ENCODE data around the gene EFHD1. TPM values are rescaled to one million over a fixed set of nuclear protein-coding genes. Genes with fewer than 3 reads are reported as not detected.

Gene EFHD1
- total and polyA plus RNA-seq, 2 donors (not counting 1 experiment from before 2014, with no cell fraction given), result not detected

GRCh38 chr2:232674491-232674890 lies 41.1 kb downstream of the EFHD1 start:
- intact Hi-C loops (cut with micrococcal nuclease), result no loop called here
- ChIA-PET POLR2A (no interaction called here), CTCF (no interaction called here)
- Histone ChIP-seq H3K36me3 (replicated peaks in 1 of 2; ENCODE audit: control extremely low read depth in 1 of 2, control insufficient read depth in 1 of 2, extremely low read depth in 1 of 2, insufficient read depth in 2 of 2, low read length in 1 of 2) (no peaks in the 10 kb centered on the region), H2AFZ (ENCODE audit: insufficient read depth, low read depth, low read length, poor library complexity, severe bottlenecking) (no peak overlapping the region), H4K20me1 (ENCODE audit: control insufficient read depth, insufficient read depth, low read length, poor library complexity, severe bottlenecking) (no peaks in the 10 kb centered on the region), H3K4me1 (ENCODE audit: control insufficient read depth in 2 of 2, insufficient read depth in 2 of 2, low read length in 2 of 2) (no peaks in the 10 kb centered on the region), H3K79me2 (ENCODE audit: control insufficient read depth, insufficient read depth, low read length) (no peaks in the 10 kb centered on the region), H3K9me3 (ENCODE audit: control extremely low read depth in 1 of 3, control insufficient read depth in 2 of 3, insufficient read depth in 1 of 3, low read length in 2 of 3) (no peaks in the 10 kb centered on the region), H3K27ac (ENCODE audit: low read length in 2 of 2) (no peak overlapping the region), H3K4me2 (replicated peaks; ENCODE audit: low read depth, low read length, poor library complexity, severe bottlenecking) (no peak overlapping the region), H3K4me3 (ENCODE audit: control extremely low read depth in 1 of 5, extremely low read depth in 1 of 5, insufficient read depth in 1 of 5, low read depth in 2 of 5, low read length in 4 of 5) (no peak overlapping the region), H3K27me3 (replicated peaks in 1 of 4; ENCODE audit: control extremely low read depth in 1 of 4, control insufficient read depth in 3 of 4, insufficient read depth in 4 of 4, low read length in 3 of 4) (no peaks in the 10 kb centered on the region), H3K9ac (ENCODE audit: low read length) (no peak overlapping the region)
- no peaks in the 10 kb centered on the region for H3K9me3 Mint-ChIP-seq (ENCODE audit: insufficient read depth)
- ATAC-seq (ENCODE audit: low read depth), result no peak
- H3K4me1 Mint-ChIP-seq, result no peaks in the 10 kb centered on the region
- WGBS (ENCODE audit: insufficient coverage), result 93% methylated on average over 5 of the region's 6 CpGs
- H3K27me3 Mint-ChIP-seq, result peaks cover 25% of the 10 kb centered on the region
- H3K4me3 Mint-ChIP-seq, result no peak overlapping the region
- no peak for DNase-seq
- no peak for TF ChIP-seq CTCF (IDR thresholded peaks at IDR 0.05)
- TF ChIP-seq EZH2 (IDR thresholded peaks at IDR 0.05; ENCODE audit: borderline replicate concordance, insufficient read depth, low read depth, low read length, poor library complexity, severe bottlenecking), result no peak
- H3K27ac Mint-ChIP-seq, result no peak overlapping the region

DNA sequence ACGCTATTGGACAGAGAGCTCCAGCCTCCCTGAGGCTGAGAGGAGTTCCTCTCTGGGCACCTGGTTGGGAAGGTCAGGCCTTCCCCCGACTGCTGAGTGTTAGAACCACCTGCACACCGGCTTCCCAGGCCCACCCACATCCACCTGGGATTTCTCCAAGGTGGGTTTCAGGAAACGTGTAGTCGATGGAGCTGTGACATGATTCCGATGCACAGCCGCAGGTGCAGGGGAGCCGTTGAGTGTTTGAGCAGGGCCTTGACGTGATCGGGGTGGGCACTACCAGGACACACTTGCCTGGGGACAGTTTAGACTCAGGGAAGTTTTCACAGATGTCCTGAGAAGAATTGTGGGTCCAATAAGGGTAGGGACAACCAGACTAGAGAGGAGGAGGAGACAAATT lies 42.0 kb downstream of the EFHD1 start:
- CTCF ChIA-PET, result no interaction called here
- TF ChIP-seq EZH2 (IDR thresholded peaks at IDR 0.05; ENCODE audit: borderline replicate concordance, insufficient read depth, low read depth, low read length, poor library complexity, severe bottlenecking), result no peak
- no peak for TF ChIP-seq CTCF (IDR thresholded peaks at IDR 0.05)
- Histone ChIP-seq H3K4me1 (ENCODE audit: control insufficient read depth in 2 of 2, insufficient read depth in 2 of 2, low read length in 2 of 2) (no peaks in the 10 kb centered on the region), H3K4me2 (replicated peaks; ENCODE audit: low read depth, low read length, poor library complexity, severe bottlenecking) (no peak overlapping the region), H3K9ac (ENCODE audit: low read length) (no peak overlapping the region), H3K27me3 (replicated peaks in 1 of 4; ENCODE audit: control extremely low read depth in 1 of 4, control insufficient read depth in 3 of 4, insufficient read depth in 4 of 4, low read length in 3 of 4) (no peaks in the 10 kb centered on the region), H4K20me1 (ENCODE audit: control insufficient read depth, insufficient read depth, low read length, poor library complexity, severe bottlenecking) (no peaks in the 10 kb centered on the region), H3K27ac (ENCODE audit: low read length in 2 of 2) (no peak overlapping the region), H3K4me3 (ENCODE audit: control extremely low read depth in 1 of 5, extremely low read depth in 1 of 5, insufficient read depth in 1 of 5, low read depth in 2 of 5, low read length in 4 of 5) (no peak overlapping the region), H3K9me3 (ENCODE audit: control extremely low read depth in 1 of 3, control insufficient read depth in 2 of 3, insufficient read depth in 1 of 3, low read length in 2 of 3) (no peaks in the 10 kb centered on the region), H3K79me2 (ENCODE audit: control insufficient read depth, insufficient read depth, low read length) (no peaks in the 10 kb centered on the region), H3K36me3 (replicated peaks in 1 of 2; ENCODE audit: control extremely low read depth in 1 of 2, control insufficient read depth in 1 of 2, extremely low read depth in 1 of 2, insufficient read depth in 2 of 2, low read length in 1 of 2) (no peaks in the 10 kb centered on the region), H2AFZ (ENCODE audit: insufficient read depth, low read depth, low read length, poor library complexity, severe bottlenecking) (no peak overlapping the region)
- no peaks in the 10 kb centered on the region for H3K9me3 Mint-ChIP-seq (ENCODE audit: insufficient read depth)
- no peak overlapping the region for H3K4me3 Mint-ChIP-seq
- POLR2A ChIA-PET, result no interaction called here
- 93% methylated on average over 10 of the region's 10 CpGs for WGBS (ENCODE audit: insufficient coverage)
- DNase-seq (no peak), ATAC-seq (ENCODE audit: low read depth) (no peak)
- H3K4me1 Mint-ChIP-seq, result no peaks in the 10 kb centered on the region
- H3K27ac Mint-ChIP-seq, result no peak overlapping the region
- intact Hi-C loops (cut with micrococcal nuclease), result no loop called here
- H3K27me3 Mint-ChIP-seq, result peaks cover 25% of the 10 kb centered on the region
